ENCODE data around the gene PDE11A.

PDE11A gene

DNA sequence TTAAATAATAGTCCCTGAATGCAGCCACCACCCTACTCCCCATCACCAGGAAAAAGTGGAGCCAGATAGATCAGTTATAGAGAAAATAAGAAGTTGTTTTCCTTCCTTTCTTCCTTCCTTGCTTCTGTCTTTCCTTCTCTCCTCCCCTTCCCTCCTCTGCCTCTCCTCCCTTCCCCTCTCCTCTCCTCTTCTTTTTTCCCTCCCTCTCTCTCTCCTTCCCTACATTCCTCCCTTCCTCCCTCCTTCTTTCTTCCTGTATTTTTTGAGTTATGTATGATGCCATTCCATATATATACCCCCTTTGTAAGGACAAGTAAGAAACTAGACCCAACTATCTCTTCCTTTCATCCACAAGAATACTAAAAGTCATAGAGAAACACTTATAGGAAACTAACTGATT lies 414.3 kb downstream of the PDE11A start:
- DNase-seq: no peak

DNA sequence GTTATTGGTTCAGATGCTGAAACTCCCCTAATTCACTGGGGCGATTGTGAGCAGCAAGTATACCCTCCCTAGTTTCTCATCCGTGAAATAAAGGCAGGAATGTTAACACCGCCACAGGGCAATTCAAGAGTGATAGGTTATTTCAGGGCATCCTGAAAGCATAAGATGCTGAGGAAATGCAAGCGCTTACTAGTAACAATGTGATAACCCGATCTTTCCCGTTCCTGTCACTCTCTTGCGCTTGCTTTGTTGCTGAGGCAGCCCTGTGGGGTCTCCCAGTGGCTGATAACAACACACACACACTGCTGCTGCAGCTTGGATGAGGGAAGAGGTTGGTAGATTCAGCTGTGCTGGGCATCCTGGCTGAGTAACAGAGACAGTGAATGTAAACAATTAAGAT lies 420.7 kb downstream of the PDE11A start:
- no peak for DNase-seq

DNA sequence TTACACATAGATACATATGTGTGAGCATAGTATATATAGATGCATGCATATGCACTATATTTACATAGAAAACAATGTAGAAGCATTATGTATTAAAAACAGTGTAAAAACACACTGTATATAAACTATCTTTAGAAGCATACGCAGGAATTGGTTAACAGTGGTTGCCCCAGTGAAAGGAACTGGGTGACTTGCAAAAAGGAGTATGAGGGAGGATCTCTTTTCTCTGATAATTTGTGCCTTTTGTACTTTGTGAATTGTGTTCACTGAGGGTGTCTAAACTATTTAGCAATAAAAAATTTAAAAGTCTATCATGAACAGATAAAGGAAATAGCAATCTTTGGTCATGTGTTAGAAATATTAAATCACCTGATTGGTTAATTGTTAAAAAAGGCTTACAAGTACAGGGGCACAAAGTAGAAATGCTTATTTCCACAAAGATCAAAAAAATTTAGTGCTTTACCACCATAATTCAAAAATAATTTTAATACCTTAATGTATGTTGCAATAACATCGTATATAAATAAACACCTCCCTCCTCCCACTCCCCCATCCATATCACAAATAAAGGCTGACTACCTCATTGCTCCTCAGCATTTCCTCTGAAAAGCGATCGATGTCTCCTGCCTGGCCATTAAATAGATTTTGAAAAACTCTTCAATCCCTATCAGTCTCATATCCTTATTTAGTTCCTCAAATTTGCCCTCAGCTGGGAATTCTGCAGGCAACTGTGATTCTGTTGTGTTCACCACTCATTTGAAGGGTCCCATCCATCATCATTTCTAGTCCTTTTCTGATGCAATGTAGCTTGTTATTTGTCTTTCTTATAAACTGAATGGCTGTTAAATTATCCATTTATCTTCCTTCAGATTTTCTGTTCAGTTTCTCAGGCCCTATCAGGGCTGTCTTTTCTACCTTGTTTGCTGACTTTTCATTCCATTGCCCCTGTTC lies 422.7 kb downstream of the PDE11A start:
- no peak for DNase-seq

DNA sequence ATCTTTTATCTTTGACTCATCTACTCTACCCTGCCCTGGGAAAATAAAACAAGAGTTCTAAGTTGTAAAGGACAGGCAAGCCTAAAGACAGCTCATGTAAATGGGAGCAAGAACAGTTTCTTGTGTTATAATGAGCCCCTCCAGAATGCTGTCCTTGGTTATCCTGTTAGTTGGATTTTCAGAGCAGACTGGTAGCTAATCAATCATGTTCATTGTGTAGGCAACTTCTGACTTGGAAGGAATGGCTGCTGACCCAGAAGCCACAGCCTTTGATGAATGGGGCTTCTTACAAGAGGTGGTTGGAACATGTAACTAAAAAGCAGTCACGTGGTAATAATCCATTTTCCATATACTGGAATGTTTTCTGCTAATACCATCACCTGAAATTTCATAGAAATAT lies 425.8 kb downstream of the PDE11A start:
- DNase-seq: no peak

DNA sequence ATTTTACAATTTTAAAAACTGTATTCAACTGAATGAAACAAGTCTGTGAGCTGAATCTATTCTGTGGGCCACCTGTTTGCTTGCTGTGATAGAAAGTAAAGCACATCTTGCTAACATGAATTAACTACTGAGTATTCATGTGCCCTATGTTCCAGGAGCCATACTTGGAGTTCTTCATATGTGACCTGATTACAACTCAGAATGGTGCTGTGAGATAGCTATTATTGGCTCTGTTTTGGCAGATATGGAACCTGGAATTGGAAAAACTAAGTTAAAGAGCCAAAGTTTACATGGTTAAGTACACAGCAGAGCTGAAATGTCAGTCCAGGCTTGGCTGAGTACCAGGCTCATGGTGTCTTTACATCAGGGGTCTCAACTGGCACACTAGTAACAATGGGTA lies 426.3 kb downstream of the PDE11A start:
- DNase-seq: no peak

DNA sequence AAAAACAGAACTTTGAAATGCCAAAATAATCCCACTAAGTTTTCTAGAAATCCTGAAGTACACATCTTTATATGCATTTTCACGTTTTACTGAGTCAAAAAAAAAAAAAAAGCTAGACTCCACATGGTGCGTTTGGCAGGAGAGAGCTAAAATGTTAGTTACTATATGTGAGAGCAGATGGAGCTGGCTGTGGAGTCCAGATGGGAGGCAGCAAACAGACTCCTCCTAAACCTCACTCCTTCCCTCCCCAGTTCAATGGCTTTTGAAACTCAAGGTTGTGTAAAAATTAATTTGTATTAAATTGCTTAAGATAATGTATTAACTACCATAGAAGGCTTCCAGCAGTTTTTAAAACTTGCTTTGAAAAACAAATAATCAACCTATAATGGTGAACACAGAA lies 431.2 kb downstream of the PDE11A start:
- no peak for DNase-seq

DNA sequence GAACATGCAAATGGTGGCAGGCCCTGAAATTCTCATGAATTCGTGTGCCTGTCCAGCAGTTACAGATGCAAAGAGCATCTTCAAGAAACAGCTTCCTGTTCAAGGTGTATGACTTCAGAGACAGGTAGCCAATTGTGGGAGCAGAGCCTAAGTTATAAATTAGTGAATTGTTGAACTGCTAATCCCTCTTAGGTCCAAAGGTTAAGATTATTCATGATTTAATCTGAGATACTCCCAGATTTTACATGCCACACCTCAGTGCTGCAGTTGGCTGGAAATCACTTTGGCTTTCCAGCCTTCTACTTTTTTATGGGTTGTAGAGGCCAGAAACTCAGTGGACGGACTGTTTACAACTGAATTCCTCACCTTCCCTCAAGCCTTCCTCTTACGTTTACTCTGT lies 432.2 kb downstream of the PDE11A start:
- no peak for DNase-seq

DNA sequence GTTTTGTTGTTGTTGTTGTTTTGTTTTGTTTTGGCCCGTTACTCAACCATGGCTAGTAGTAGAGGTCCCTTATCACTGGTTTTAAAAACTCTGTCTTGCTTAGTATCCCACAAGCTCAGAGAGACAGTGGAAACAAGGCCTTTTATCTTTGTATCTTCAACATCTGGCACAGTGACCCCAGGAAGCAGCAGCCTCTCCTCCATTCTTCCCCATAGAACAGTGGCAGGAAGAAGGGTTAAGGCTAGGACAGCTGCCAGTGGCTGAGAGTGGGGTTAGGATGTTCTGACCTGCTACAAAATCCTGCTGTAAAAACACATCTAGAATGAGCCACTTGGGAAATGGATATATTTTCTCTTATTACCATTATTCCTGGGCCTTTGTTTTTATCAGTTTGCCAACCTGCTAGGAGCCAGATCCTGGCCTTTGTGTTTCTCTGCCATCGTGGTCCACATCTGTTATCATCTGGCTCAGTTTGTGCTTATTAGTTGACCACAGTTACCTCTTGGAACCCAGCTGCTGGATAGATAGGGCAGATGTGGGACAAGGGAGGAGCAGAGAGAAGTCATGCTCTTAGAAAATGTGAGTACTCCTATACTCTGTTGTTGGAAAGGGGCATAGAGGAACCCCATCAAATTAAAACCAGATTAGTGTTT lies 433.2 kb downstream of the PDE11A start:
- no peak for DNase-seq

DNA sequence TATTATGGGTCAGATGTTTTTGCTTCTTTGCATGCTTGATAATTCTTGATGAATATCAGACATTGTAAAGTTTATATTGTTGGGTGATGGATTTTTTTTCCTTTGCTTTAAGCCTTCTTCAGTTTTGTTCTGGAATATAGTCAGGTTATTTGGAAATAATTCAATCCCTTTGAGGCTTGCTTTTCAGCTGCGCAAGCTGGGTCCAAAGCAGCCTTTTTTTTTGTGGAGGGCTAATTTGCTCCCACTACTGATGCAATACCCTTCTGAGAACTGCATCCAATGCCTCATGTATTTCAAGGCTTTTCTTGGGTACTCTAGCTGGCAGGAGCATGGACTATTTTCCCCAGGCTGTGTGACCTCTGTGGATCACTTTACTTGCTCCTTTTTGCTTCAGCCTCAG lies 434.1 kb downstream of the PDE11A start:
- no peak for DNase-seq

DNA sequence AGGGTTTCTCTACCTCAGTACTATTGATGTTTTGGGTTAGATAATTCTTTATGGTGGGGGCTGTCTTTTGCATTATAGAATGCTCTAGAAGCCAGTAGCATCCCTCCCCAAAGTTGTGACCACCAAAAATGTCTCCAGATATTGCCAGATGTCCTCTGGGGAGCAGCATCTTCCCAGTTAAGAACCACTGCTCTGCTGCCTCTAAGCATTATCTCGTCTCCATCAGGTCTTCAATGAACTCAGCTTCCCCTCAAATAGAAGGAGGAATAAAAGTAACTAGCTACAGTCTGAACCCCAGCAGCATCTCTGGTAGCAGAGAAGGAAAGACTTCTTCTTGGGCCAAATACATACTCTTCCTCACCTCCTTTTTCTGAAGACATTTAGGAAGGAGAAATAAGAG lies 435.9 kb downstream of the PDE11A start:
- no peak for DNase-seq

DNA sequence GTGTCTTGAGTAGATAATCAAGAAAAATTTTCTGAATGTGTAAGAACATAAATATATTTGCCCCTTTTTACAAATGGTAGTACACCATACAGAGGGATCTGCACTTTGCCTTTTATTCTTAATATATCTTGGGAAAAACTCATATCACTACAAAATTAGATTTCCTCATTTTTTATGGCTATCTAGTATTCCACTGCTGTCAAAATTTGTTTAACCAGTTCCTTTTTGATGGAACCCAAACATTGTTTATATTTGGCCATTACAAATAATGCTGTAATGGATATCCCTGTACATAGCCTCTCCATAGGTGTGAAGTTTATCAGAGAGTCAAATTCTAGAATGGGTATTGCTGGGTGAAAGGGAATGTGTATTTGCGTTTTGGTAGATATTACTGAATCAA lies 436.9 kb downstream of the PDE11A start:
- DNase-seq: no peak

DNA sequence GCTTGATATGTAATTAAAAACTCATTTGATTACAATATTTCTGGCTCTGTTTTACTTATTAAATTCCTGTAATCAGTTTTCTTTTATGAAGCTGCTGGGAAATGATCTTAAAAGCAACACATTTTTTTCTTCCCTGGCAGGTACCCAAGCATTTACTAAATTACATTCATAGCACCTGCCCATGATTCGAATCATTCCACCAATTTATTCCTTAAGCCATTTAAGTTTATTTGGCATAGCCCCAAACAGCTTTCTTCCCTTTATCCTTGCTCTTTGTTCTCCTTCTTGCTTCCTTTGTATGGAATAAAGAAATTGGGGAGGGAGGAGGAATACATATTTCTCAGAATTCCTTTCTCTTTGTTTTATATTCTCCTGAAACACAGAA lies 438.7 kb downstream of the PDE11A start:
- DNase-seq: no peak

DNA sequence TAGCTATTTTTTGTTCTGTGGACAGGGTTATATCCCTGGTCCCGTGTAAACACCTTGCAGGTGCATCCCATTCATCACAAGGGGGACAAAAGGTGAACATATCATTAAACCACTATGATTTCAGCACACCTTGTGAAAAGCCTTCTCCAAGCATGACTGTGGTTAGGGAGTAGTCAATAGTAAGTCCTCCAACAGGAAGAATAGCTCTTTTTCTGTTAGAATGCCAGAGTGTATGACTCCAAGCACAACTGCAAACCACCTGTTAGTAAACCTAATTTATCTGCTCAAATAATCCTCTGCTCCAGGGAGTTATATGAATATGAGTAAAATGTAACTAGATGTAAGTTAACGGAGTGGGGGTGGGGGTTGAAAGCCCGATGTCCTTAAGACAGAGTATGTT lies 439.5 kb downstream of the PDE11A start:
- peak in 1 of 2 experiments; percentile 28 for DNase-seq

DNA sequence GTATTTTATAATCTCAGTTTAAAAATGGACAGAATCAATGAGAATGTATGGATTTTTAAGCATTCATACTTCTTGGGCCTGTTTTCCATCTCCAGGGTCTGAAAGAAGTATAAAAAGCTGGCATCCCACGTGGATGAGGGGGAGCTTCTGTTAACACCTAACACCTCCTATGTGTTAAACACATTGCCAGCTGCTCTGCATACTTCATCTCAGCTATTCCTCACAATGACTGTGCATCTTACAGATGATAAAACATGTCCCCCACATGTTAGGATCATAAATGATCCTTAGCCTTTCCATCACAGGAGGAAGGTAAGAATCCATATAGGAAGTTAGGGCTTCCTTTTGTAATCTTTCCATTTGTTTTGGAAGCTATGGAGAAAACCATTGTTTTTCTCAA lies 440.9 kb downstream of the PDE11A start:
- no peak for DNase-seq

DNA sequence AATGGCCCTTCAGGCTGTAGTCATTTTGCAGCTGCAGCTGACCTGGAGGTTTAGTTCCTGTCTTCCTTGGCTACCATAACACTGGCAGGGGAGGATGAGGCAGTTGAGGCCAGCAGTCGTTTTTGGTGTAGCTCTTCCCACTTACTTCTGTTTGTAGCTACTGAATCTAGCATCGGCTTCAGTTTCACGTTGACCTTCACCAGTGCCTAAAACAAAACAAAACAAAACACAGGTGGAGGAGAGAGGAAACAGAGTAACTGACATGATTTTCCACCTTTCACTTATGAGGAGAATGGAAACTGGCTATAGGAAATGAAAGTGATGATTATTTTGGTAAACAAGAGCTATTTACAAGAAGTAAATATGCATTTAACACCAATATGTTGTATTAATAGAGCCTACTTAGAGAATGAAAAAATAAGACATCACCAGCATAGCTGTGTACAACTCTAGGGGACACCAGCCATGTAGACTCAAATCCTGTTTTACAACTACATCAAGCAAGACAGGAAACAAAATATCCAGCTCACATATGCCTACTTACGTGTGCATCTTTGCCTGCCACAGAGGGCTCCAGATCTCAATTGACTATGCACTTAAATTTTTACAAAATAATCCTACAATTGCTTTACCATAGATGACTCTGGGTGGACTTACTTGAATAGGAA lies 443.1 kb downstream of the PDE11A start:
- no peak for DNase-seq

DNA sequence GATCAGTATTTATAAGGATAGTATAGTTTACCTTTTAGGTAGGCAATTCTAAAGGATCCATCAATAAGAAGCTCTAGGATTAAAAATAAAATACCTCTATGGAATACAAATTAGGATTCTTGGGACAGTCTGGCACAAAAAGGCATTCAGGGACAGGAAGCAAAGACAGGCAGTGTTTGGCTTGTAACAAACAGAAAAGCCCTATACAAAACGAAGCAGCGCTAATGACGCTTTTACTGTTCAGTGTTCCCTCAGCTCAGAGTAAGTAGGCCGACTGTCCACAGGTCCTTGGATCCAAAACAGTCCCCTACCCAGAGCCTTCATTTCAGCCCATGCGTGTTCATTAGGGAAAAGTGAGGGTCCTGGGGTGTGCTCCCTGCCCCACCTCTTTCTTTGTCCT lies 443.7 kb downstream of the PDE11A start:
- no peak for DNase-seq

DNA sequence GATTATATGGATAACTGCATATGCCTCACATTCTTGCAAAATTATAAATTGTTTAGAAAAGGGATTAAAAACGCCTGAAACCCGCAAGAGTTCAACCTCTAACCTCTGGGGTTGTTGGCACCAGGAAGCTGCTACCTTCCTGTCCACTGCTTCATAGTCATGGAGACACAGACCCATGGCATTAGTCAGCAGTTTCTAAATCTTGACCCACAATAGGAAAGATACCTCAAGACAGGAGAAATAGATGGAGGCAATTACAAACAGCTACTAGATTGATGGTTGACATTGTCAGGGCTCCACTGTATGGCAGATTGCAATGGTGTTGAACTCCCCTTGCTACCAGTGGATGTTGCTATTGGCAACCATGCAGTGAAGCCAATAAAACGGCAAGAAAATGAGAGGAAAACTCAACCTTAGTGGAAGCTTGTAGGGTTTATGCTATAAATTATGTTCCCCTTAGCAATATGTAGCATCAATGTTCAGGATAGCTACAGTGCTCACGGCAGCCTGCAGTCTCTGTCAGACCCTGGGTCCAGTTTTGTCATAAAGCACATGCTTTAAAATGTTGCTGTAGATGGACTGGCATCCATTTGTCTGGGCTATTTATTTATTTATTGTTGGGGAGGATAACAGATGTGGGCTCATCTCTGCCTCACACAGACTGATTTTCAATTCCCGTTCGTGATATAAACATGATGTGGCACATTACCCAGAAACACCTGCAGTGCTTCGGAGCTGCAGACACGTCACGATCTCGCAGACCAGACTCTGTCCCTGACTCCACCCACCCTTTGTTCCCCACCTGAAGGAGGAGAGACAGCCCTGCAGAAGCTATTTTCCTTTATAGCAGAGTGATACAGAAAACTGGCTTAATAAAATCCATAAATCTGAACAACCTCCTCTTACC lies 446.6 kb downstream of the PDE11A start:
- DNase-seq: peak in 1 of 2 experiments; percentile 3

DNA sequence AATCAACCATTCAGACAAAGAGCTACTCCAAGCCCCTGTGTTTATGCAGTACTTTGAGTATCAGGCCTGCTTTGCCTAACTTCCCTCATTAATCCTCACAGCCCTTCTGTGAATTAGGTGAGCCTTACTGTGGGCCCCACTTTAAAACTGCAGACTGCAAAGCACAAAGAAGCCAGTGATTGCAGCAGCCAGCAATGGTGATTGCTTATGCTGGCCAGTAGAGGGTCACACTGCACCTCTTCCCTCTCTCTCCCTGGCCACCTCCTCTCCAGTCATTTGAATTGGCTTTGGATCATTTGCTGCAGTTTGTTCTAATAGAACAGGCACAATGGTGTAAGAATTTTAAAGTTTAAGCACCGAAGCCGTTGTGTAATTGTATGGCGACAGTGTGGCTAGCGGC lies 450.1 kb downstream of the PDE11A start:
- DNase-seq: no peak

DNA sequence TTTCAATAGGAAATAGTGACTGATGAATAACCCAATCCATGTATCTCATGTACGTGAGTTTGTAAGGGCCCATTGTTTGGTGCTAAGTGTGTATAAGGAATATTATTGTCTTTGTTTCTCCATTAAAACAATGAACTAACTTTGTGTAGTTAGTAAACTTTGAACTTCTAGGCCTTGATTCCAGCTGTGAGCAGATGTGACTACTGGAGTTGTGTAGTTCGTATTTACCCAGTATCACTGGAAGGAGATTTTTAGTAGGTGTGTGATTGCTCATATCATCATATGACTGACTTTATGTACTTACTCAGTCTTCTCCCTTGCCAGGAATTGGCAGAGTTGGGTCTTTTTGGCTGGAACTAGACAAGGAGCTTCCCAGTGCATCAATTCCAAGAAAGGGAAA lies 452.6 kb downstream of the PDE11A start:
- no peak for DNase-seq

DNA sequence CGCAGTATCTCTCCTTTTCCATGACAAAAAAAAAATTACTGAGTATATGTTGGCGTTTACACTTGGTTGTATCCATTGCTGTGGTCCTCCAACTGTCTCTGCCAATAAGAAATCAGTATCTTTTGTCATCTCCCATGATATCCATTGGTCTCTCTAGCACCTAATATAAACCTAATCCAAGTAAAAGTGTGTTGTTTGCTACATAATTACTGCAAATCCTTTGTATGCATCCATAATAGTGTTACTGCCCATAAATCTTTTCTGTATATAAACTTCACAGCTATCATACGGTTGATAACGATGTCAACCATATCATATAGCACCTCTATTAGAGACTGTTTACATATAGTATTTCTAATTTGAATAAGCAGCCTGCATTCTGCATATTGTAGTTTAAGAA lies 453.1 kb downstream of the PDE11A start:
- DNase-seq: no peak

DNA sequence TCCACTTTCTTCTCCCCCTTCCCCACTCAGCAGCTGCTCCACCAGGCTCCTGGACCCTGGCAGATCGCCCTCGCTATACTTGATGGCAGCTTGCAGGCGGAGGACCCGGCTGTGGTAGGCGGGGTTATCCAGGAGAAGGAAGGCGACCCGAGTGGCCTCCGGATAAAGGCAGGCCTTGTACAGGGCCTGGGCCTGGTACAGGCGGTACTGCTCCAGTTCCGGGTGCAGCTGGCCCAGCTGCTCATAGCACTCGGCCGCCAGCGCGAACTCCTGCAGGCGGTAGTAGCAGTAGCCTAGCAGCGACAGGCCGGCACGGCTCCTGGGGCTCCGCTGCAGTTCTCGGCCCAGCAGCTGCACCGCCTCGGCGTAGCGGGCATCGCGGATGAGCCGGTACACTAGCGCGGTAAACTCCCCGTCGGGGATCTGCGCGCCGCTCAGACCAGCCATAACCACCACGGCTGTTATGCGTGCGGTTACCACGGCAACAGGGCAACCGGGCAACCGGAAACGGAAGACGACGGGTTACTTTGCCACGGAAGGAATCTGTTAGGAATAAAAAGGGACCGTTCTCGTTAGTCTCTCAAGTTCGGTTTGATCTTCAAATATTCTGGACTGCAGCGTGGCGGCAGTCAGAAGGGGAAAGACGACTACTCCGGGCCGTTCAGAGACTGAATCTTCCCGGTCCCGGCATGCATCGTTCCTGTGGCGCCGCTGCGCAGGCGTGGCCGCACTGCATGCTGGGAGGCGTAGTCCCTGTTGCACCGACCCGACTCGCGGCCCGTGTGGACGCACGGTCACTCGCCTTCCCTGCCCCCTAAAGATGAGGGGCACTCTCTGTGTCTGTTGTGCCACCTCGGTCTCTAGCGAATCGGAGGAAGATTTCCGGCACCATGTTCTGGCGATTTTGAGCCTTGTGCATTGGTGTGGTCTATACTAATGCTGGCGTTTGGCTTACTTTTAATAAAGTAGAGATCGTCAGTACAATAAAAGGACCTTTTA lies 454.0 kb downstream of the PDE11A start:
- peak; percentile 86 to 91 for DNase-seq

DNA sequence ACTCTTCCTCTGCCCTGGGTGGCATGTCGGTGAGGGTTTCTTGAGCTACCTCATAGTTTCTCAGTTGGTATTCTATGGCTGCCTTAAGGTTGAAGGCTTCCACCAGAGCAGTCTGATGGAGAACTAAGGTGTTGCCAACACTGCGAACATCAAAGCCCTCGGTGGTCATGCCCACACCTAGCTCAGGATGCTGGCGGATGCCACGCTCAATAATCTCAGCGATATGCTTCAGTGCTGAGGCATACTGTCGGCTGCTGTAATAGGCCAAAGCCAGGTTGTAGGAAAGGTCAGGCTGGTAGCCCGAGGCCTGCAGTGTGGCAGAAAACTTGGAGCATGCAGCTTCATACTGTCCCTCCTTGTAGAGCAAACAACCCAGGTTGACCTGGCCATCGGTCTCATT lies 454.7 kb downstream of the PDE11A start:
- DNase-seq: no peak
